Inflammatory macrophage treated with lipopolysaccharide for 4 hours (primary cell): ENCODE results near the gene RBP4.

ENCODE experiments used
- DNase-seq: peaks from one replicate; pipeline ENCODE4 v3.0.0-alpha.2; 2020

Gene RBP4

DNA sequence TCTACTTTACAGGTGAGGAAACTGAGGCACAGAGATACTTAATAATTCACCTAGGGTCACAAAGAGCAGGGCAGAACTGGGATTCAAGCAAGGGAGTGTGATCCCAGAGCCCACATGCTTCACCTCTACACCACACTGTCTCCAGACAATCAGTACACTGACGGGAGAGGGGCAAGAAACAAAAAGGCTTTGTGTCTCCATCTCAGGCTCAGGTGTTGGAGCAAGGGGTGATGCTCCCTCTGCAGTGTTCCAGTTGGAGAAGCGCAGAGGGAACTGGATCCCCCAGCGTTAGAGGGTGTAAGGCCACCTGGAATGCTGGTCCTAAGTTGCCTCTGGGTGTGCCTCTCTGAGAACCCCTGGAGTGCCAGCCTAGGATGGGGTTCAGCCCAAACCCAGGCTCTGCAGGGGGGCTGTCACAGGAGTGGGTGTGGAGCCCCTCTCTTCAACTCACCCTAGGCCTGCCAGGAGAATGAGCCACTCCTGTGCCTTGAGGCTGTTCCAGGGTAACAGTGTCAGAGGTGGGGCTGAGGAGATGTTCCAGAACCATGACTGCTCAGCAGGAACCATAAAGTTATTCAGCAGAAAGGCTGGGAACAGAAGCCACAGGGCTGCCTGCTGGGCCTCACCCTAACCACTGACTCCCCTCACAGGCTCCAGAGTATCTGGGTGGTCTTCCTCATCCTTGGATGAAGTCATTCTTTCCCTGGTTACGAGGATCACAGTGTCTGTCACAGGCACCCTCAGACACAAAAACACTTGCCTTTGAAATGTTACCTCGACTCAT is 5.5 kb downstream of the RBP4 start:
- no peak for DNase-seq

DNA sequence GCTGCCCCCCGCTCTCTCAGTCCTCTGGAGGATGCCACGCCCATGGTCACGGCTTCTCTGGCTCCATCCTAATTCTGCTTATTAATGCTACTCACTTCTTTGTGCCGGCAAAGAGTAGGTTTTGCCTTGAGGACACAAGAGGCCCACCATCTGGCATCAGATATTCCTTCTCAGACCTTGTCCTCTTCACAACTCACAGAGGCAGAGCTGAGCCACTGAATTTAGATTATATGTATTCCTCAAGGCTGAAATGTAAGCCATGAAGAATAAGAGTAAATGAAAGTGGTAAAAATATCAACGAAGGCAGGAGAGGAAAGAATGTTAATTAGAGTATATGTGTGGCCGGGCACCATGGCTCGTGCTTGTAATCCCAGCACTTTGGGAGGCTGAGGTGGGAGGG is 6.5 kb downstream of the RBP4 start:
- DNase-seq: no peak

GRCh38 chr10:93593749-93594148 is 7.3 kb downstream of the RBP4 start:
- no peak for DNase-seq

DNA sequence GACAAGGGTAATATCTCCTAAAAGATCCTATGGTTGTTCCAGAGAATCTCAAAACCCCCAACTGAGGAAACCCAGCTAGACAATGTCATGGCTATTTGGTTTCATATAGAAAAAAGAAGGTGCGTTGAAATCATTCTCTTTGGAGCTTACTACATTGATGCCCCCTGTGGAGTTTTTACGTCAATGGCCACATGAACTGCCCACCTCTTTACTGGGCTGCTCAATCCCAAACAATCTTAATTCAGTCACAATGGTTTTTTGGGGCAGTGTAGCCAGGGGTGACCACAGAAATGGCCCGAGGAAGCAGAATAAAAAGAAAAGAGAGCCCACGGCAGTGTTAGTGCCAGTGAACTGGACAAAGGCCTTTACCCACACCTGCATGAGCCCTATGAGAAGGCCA is 7.8 kb downstream of the RBP4 start:
- DNase-seq: no peak

DNA sequence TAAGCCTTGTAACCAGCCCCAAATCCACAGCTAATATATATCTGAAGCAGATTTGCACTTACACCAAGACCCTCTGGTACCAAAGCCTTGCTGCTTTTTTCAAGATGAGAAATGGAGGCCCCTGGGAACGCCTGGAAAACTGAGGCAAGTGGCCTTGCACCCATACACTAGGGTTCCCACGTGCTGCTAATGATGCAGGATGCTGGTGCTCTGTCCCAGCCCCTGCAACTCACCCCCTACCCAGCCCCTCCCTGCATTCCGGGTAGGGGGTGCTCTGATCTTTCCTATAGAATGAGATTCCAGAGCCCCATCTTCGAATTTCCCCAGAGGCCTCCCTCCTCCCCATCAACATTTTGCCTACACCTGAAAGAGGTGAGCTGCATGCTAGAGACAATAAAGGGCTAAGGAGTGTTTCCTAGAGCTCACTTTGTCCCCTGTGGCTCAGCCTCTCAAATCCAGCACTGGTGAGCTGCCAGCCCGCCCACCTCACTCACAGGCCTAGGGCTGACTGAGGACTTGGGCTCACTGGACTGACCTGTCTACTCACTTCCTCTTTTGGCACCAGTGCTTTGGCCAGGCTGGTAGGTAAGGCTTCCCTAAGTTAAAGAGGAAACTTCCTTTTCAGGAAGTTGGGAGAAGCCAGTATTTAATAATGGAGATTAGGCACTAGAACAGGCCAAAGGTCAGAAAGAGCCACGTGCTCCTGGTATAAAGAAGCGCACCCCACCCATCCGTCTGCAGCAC is 9.8 kb downstream of the RBP4 start:
- DNase-seq: peak; percentile 47

DNA sequence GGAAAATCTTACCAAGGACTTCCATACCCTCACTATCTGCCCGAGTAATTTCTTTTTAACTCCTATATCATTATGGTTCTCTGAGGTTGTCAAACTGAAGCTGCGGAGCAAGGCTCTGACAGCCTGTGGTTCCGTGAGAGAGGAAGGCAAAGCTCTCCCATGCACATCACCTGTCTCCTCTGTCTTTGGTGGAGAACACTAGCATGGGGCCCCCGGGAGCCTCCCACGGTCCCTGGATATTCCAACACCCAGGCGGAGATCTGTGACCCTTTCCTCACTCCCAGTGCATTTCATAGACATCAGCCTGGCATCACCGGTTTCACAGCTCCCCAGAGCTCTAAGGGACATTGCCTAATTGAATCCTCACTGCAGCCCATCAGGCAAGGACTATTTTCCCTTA is 10.4 kb downstream of the RBP4 start:
- no peak for DNase-seq

DNA sequence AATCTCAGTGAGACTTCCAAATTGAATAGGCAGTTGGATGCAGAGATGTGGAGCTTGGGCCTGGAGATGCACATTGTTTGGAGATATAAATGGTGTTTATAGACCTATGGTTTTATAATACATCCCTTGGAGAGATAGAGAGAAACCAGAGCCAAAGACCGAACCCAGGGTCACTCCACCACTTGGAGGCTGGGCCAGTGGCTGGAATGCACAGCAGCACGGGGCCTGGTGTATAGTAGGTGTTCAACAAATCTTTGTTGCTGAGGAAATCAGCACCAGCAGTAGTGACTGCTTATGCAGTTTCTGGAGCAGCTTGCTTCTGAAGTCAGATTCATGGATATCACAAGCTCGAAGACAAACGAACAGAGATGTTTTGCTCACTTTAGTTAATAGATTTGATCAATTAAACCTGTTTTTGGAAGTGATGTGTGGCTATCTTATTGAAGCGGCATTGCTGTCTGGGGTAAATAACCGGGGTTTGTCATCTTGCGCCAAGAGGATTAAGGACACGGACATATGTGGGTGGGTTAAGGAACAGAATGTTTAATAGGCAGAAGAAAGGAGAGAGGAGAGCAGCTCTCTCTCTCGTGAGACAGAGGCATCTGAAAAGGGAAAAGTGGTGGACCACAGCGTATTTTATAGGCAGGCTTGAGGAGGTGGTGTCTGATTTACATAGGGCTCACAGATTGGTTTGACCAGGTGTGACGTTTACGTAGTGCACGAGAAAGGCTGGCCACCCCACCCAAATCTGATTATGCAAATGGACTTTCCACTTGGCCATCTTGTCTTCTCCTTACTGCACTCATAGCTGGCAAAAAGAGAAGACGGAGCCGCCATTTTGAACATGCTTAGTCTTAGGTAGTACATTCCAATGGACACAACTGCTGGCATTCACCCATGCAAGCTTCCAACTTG is 11.1 kb downstream of the RBP4 start:
- no peak for DNase-seq

DNA sequence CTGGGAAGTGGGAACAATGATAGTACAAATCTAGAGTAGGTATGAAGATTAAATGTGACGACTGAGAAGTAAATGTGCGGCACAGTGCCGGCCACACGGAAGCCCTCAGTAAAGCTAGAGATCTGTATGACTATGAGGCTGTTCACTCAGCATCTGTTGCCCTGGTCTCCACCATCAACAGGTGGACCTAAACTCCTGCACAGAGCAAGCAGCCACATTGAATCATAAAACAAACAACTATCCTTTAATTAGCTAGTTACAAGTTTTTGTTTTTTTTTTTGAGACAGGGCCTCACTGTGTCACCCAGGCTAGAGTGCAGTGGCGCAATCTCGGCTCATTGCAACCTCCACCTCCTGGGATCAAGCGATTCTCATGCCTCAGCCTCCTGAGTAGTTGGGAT is 16.6 kb downstream of the RBP4 start:
- DNase-seq: no peak

DNA sequence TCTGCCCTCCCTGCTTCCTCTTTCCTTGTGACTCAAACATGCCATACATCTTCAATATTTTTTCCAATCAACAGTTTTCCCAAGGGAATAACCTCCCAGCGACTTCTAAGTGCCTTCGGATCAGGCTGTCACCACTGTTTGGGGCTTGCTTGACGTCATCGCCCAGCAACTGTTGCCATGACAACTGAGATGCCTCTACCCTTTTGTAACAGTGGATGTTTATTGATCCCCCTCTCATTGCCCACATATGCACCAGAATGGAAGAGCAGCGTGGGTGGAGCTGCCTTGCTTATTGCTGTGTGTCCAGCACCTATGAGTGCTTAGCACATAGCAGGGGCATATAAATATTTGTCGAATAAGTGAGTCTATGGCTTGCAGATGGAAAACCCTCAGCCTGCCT is 20.2 kb downstream of the RBP4 start:
- DNase-seq: no peak

DNA sequence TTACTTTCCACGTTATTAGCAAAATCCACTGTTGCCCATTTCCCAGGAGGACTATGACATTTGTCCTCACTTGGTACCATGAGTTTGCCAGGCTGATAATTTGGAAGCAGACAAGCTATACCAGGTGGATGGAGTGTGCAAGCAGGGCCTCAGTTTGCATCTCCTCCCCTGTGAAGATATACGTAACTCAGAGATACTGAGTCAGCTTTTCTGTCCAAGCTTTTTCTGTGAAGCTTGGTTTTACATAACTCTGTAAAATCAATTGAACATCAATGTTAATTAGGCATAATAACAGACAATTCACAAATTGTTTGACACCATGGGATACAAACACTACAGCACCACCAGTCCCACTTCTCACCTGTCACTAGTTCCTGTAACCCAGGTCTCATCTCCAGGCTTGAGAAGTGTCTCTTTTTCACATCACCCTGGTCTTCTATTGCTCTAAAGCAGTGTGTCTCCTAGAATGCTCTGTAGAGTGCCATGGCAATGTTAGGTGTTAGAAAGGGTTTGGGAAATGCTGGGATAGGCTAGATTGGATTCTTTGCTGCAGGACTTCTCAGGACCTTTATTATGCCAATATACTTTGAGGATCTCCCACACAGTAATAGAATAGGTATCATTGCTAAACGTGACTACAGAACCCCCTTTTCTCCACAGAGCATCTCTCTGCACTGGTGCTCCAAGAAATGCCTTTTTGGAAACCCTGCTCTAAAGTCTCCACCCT is 20.9 kb downstream of the RBP4 start:
- DNase-seq: no peak

DNA sequence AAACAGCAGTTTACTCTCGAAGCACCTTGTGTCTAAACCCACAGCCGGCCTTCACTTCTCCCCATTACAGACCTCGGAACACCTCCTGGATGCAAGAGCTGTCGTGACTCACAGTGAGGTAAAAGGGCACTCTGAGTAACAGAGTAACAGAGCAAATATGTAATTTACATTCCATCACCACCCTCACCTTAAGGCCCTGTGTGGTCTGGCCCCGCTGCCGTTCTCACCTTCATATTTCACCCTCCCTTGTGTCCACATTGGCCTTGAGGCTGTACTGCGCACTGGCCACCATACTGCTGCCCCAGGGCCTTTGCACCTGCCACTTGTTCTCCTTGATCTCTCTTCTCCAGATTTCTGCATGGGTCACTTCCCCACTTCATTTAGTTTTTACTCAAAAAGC is 21.9 kb downstream of the RBP4 start:
- DNase-seq: no peak

GRCh38 chr10:93577565-93577964 is 23.5 kb downstream of the RBP4 start:
- DNase-seq: no peak

DNA sequence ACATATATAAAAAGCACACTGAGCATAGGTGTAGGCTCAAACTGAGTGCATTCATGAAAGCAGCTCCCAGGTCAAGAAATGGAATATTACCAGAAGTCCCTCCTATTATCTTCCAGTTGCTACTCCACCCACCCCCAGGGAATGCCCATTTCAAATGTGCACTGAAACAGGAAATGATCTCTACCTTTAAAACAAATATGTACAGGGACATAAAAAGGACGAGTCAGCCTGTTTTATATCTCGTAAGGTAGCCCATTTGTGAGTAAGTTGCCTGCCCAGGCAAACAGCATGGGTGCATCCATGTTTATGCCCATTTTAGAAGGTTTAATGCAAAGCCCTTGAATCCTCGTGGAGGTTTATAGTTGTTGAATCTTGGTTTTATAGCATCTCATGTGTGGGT is 24.1 kb downstream of the RBP4 start:
- no peak for DNase-seq

DNA sequence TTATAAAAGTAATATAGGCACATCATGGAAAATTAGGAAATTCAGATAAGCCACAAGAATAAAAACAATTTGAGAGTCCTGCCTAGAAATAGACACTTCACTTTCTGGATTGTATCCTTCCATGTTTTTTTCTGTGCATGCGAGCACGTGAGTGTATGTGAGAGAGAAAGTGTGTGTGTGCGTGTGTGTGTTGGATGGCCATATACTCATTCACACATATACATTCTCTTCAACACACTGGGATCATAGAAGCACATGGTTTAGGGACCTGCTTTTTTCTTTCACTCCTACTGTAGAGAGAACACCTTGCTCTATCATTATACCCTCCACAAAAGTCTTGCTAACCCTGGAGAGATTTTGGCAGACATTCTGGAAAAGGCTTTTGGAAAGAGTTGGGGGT is 27.1 kb downstream of the RBP4 start:
- DNase-seq: no peak

DNA sequence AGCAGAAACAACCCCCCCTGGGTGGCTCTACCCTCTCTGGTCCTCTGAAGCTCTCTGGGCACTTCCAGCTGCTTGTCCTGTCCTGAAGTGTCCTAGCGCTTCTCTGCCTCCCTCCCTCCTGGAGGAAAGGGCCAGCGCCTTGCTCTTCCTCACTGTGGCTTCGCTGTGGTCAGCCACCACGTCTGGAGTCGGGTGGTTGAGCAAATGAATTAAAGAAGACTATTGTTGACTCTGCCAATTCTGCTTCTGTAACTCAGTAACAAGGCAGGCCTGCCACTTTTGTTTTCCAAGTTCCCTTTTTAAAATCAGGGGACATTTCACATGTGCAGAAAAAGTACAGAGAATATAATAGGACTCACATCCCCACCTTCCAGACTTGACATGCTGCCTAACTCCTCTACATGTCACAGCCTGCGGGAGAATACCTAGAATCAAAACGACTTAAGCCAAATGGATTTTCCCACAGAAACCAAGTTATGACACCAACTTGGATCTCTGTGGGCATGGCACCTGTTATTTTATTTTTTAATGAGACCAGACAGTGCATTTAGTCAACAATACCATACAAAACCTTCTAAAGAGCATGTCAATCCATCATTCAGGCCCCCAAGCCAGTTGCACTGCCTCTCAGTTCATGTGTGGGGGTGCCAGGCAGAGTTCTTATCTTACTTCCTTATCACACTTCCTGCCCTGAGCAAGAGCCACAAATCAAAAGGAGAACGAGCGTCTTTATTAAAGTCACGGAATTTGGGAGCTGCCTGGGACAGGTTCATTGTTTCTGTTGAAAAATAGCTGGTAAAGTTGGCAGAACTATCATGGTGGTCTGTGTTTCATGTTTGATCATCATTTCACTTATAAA is 27.8 kb downstream of the RBP4 start:
- peak; percentile 77 for DNase-seq

DNA sequence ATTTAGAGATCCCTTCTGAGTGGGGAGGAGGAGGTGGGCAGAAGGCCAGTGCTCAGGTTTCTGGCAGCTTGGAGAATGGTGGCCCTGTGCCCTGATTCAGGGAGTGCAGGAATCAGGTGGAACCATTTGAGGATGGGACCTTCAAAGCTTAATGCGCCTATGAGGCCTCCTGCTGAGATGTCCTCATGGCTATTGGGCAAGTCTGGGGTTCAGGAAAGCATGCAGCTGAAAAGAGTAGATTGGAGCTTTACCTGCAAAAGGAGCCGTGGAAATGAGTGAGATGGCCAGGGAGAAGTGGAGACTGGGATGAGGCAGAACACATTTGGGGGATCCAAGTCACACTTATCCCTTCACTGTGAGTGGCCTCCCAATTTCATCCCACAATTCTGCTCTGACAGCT is 28.4 kb downstream of the RBP4 start:
- DNase-seq: no peak

DNA sequence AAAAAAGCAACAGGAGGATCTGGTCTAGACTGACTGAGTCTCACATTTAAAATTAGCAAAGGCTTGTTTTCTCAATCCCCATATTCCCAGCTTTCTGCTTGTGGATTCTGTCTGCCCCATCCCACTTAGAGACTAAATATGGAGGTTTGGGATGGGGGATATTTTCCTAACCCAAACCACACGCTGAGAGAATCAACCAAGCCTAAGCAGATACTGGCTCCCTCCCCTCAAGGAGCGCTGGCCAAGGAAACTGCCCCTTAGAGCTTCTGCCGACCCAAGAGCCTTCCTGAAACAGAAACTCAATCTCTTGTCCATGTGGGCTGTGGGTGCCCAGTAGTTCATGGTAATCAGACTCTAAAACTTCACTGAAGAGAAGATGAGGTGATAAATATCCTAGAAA is 30.7 kb downstream of the RBP4 start:
- DNase-seq: no peak

GRCh38 chr10:93568105-93568390 is 33.0 kb downstream of the RBP4 start:
- DNase-seq: no peak

DNA sequence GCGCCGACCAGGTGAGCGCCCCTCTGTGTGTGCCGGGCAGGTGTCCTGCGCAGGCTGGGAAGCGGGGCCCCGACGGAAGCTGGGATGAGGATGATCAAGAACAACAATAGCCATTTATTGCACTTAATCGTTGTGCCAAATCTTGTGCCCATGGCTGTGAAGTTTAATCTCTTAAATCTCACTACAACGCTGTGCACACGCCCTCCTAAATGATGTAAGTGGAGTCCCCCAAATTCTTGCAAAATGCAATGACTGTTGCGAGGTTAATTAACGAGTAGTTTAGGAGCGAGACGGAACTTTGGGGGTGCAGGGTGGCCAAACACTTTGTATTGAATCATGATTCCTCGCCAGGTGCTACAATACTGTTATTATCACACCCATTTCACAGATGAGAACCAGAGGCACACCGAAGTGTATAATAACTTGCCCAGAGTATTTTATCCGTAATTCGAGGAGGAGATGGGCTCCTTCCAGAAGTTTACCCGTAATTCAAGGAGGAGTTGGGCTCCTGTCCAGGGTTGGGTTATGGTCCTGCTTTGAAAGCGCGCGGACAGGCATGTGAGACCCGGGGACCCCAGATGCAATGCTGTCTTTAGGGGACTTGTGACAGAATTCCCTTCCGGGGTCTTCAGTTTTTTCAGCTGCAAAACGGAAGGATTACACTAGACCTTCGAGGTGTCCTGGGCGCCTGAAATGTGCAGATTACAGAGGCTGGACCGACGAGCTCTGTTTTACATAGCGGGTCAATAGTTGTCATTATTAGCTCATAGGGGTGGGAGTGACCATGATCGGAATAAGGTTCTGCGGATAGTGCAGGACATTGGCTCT is 33.5 kb downstream of the RBP4 start:
- DNase-seq: peak; percentile 25

- DNase-seq: peak; percentile 55
Observed at GRCh38 chr10:93566435-93567276, 34.4 kb downstream of the RBP4 start, which contains the start of gene FFAR4. TSS of gene FFAR4 (plus strand) at chr10:93566665. CDS start at chr10:93566721, 56 bp downstream.
